M059J (cell line): ENCODE data around the gene NOS3. TPM values are rescaled to one million over a fixed set of nuclear protein-coding genes. Genes with fewer than 3 reads are reported as not detected.

ENCODE experiments used
- DNase-seq: peaks from one replicate; pipeline ENCODE4 v3.0.0-alpha.2; 2012; ENCODE audit warnings: low read depth
- total RNA-seq: library from RNA; depleted of rRNA; stranded (reverse); fragments of >200 nt; shearing (Covaris generic); gene quantifications from 2 replicates; pipeline ENCODE4 v1.2.3, GENCODE V29; 2014

Gene NOS3
- total RNA-seq, 1 experiment from 2014 or later, result not detected

DNA sequence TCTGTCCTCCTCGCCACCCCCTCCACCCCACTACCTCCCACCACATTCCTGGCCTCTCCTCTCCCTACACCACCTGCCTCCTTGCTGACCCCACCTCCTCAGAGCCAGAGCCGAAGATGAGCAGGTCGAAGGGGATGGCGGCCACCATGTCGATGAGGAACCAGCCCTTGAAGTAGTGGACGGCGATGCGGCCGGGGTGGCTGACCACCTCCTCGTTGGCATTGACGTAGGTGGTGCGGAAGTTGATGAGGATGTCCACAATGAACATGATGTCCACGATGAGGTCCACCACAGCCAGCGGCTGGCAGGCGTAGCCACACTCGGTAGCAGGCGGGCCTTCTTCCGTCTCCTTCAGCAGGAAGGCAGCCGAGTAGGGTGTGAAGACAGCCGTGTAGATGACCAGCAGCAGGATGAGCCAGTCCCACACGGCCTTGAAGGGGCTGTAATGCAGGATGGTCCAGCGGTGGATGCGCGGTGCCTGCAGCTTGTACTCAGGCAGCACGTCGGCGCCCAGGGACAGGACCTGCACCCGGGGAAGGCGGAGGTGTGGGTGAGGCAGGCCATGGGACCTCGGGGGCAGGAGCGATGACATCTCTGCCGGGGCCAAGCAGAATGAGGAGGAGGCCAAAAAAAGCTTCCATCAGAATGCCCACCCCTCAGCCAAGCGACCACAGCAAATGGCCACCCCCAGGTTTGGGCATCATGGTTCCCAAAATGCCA, 38.3 kb upstream of the NOS3 start:
- DNase-seq, result no peak

DNA sequence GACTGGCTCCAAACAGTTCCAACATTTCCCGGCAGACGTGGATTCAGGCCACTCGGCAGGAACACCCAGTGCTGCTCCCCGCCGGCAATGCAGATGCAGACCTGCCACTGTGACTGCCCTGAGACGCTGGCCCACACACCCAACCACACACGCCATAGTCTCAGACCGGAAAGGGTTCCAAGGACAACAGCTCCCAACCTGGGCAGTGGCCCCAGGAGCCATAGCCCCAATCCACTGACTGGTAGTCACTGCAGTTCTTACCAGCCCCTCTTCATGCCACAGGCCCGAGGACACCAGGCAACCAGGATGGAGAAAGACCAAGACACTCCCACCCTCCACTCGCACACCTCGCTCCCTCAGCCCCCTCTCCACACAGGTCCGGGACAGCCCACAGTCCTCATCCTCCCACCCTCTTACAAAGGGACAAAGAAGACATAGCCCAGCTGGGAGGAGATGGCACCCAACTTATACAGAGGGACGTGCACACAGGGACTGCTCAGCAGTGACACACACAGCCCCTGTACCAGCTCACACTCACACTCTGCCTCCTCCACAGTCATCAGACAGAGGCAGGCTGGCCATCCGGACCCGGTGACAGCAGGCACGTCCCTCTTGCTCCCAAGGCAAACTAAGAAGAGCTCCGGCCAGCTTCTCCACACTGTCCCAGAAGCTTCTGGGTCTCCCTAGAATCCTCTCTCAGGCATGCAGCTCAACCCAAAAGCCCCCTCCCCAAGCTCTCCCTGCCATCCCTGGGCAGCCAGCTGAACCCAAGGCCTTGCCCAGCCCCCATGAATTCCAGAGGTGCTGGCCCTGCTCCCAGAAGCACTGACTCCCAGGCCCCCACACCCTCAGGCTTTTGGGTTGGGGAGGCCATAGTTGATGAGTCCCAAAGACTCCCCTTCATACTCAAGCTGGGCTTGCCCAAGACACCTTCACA, 37.5 kb upstream of the NOS3 start:
- DNase-seq, result no peak

DNA sequence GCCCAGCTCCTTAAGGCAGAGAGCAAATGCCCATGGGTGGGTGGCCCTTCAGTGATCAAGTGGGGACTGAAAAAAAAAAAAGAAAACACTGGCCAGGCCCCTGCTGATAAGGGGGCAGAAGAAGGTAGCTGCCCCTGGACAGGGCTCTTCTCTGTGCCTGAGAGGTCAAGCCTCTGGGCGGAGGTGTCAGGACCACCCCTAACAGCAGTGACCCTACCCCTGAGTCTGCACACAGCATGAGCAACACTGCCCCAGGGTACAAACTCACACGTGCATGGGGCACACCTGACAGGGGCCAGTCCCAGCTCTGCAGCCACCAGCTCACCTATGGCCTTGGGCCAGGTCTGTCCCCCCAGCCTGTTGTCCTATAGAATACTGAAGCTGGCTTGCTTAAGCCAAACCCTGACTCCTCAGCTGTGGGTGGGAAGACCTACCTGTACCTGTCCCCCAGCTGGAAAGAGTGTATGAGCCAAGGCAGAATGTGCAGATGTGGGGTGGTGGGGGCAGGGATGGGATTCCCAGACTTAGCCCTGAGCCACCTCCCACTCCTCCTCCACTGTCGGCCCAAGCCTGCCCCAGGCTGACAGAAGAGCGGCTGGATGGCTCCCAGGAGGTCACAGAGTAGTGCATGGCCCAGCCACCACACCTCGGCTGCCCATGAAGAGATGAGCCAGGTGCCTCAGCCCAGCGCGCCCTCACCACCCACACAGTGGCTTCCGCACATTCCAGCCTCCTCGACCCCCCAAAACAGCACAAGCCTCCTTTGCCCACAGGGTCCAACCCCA, 36.4 kb upstream of the NOS3 start:
- no peak for DNase-seq

DNA sequence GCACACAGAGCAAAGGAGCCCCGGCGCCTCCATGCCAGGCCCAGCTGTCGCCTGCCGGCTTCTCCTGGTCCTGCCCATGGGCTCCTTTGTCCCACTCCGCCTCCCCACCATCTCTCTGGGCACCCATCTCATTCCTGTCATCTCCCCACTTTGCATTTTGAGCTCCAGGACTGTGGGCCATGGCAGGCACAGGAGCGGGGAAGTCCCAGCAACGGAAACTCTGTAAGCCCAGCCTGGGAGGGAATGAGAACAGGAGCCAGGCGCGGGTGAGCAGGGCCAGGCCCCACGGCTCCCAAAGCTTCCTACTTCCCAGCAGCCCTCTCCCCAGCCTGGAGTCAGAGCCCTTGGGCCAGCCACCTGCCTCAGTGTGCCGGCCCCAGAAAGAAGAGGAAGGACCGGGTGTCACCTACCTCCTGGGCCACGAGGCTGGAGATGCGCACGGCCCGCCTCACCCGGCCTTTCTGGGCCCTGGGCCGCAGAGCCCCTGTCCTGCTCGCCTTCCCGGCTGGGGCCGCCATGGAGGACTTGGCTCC, 35.8 kb upstream of the NOS3 start:
- DNase-seq, result no peak

DNA sequence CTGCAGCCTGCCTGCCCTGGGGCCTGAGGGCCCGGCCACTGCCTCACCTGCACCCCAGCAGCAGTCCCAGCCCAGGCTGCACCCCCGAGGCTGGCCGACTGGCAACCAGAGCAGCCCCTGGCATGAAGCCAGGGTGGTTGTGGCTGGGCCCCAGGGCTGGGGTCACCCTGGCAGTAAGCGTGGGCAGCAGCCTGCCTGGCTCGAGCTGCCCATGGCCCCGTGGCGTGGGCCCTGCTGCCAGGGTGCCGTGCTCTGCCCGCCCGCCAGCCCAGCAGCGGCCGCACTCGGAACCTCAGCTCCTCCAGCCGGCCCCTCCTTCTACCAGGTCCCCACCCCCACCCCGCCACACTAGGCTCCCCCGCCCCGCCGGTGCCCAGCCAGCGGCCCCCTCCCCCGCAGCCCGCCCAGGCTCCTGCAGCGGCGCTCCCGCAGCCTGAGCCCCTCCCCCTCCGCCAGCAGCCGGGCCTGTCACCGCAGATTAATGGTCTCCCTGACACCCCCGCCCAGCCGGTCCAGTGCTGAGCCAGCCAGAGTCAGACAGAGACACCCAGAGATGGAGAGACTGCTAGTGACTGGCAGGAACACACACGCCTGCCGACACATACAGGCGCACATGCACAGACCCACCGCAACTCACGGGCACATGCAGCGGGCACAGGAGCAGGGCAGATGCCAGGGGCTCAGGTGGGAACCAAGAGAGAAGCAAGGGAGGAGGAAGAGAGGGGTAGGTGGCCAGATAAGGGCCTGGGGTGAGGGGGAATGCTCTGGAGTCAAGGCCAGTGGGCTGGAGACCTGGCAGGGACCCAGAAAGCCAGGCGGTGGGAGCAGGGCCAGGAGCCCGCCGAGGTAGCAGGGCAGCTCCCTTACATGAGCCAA, 35.1 kb upstream of the NOS3 start:
- DNase-seq, result no peak

DNA sequence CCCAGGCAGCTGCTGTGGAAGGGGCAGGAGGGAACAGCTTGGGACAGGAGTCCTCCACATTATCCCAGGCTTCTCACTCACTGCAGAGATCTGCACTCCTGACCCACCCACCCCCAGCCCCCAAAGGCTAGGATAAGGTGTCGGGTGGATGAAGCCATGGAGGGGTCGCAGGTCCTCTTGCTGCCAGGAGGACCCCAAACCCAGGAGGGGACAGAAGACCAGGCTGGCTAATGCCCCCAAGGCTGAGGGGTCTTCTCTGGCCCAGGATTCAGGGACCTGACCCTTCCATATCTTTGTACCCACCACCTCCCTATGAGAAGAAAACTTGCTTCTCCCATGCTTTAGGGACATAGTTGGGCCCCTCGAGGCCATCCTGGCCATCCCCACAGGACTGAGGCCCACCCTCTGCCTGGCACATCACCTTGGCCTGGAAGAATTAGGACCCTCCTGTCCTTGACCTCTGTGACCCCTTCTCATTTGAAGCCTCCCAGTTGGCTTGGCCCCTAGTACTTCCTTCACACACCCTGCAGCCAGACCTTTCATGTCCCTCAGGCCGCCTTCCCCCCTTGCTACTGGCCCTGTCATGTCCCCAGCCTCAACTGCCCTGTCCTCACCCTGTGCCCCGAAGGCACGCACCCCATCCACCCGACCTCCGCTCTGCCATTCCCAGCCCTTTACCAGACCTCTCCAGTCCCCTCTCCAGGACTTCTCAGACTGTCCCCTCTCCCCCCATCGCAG, 34.3 kb upstream of the NOS3 start:
- DNase-seq, result no peak

DNA sequence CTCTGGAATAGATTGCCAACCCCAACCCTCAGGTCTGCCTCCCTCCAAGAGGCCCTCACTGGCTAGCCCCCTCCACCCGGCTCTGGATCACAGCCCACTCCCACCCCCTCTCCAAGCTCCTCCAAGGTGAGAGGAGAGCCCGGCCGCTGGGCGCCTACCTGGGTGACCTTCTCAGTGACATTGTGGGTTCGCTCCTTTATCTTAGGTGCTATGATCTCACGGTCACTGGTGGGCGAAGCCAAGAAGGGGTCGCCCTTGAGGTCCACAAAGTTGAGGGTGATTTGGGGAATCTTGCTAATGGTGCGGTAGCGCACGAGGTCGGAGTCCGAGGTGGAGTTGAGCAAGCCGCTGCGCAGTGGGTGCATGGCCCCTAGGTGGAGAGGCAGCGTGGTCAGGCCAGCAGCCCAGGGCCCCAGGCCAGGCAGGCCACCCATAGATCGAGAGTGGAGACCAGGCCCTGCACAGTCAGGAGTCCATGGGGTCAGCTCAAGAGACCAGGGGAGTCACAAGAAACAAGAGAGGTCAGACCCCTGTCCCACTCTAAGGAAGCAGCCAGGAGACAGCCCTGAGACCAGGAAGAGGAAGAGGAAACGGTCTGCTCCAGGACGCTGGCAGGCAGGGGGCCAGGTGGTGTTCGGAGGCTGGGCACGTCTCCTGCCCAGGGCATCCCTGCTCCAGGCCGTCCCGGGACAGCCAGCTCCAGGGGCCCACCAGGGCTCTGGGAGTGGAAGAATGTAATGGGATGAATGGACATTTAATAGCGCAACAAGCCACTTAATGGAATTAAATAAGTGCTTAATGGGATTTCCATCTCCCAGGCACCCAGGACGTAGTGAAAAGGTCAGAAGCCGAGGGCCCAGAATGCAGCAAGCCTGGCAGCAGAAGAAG, 33.4 kb upstream of the NOS3 start:
- DNase-seq, result no peak

DNA sequence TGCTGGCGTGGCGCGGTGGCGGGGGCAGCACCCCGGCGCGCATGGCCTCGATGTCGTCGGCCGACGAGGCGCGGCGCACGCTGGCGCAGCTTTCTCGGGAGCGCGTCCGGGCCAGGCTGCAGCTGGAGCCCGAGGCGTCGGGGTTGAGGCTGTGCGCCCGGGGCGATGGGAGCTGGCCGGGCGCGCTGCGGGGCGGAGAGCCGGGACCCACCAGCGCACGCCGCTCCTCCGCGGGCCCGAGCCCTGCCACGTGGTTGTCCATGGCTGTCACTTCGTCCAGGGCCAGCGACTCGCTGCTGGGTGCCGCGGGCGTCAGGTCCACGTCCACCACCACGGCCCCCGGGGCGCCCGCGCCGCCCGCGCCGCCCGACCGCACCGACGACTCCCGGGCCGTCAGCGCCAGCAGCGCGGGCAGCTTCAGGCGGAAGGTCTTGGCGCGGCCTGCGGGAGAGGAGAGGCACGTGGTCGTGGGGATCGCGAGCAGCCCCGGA, 32.7 kb upstream of the NOS3 start:
- DNase-seq, result no peak

DNA sequence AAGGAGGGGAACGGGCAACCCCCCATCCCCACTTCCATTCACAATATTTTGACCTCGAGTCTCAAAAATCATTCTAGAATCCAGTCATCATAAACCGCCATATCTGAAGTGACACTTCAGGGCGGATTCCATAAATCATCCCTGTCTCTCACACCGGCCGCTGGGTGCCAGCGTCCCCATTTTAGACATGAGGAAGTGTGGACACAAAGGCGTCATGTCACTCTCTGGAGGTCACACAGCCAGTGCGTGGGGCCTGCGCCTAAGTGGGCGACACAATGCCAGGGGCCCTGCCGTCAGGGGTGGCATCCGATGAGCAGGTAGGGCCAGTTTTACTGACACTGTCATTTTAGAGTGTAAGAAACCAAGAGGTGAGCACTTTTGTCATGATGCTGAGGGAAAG, 32.2 kb upstream of the NOS3 start:
- no peak for DNase-seq

DNA sequence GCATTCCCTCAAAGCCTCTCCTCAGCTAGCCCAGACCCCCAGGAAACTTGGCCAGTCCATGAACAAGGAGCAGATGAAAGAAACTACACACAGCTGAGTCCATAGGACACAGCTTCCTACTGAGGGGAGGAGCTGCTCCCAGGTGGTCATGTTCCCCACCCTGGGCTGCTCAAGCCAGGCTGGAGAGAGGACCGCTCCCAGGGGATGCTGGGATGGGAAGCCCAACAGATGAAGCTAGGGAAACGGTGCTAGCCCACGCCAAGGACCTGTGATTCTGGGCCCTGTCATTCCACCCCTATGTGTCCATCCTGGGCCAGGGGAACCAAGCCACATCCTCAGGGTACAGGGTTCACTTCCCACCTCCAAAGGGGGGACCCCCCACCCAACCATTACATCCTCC, 31.7 kb upstream of the NOS3 start:
- DNase-seq, result no peak

DNA sequence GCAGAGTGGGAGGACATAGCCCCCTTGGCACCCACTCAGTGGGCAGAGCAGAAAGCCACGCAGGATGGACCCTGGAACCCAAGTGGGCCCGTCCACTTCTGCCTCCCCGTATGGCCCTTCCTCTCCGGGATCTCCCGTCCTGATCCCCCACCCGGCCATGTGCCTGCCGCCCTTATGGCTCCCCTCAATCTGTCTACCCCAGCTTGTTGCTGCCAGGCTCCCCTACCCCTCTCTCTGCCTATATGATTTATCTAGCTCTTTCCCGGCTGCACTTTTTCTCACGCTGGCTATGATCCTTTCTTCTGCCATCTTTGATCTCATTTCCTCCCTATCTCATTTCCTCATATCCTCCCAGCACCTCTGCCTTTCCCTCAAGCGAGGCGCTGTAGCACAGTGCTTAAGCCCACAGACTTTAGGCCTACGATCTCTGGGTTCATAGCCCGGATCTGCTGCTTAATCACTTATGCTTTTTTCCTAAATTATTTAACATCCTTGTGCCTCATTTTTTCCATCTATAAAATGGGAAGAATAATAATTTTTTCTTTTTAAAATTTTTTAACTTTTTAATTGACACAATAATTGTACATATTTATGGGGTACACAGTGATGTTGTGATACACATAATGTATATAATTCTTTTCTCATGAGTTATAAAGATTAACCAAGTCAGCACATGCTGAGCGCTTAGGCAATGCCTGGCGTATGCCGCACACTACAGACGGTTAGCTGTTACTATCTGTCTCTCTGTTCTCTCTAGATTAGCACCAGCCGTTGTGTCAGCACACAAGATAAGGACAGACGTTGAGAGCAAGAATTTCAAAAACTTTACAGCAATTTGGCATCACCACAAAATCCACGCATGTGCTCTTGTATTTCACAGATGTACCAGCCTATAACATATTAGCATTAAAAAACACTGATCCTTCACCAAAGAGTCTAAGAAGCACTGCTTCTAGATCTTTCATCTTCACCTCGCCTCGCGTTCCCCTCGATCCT, 30.8 kb upstream of the NOS3 start:
- no peak for DNase-seq

DNA sequence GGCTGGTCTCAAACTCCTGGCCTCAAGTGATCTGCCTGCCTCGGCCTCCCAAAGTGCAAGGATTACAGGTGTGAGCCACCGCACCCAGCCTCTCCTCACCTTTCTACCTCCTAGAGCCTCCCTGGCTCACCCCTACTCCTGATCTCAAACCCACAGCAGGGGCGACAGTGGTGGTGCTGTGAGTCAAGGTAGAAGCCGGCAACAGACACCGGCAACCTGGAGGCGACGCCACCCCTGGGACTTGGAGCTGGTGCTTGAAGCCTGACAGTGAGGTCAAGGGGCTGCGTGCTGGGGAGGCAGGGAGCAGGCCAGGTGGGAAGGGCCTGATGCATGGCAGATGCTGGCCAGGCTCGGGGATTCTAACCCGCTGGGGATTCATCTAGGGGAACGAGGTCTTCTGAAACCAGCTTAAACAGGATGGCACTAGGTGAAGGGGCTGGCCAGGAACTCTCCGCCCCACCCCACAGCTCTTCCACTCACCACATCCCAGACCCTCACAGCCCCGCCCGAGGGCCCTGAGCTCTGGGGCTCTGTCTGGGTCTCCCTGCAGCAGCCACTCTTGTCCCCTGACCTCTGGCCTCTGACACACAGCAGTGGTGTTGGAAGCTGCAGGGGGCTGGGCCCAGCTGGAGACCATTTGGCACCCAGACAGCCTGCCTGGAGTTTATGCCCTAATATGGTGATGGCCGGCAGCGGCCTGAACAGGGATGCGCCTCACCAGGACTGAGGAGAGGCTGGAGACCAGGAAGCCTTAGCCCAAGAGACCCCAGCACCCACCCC, 29.1 kb upstream of the NOS3 start:
- DNase-seq, result no peak

DNA sequence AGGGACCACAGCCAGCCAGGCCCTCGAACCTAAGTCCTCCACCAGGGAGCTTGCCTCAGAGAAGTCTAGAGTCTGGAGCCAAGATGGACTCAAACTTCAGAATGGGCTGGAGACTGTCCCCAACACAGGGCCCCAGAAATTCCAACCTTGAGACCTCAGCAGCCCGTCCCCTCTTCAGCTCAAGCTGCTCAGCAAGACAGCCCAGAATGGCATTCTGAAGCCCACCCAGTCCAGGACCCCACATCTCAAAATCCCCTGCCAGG, 28.6 kb upstream of the NOS3 start:
- DNase-seq, result no peak

DNA sequence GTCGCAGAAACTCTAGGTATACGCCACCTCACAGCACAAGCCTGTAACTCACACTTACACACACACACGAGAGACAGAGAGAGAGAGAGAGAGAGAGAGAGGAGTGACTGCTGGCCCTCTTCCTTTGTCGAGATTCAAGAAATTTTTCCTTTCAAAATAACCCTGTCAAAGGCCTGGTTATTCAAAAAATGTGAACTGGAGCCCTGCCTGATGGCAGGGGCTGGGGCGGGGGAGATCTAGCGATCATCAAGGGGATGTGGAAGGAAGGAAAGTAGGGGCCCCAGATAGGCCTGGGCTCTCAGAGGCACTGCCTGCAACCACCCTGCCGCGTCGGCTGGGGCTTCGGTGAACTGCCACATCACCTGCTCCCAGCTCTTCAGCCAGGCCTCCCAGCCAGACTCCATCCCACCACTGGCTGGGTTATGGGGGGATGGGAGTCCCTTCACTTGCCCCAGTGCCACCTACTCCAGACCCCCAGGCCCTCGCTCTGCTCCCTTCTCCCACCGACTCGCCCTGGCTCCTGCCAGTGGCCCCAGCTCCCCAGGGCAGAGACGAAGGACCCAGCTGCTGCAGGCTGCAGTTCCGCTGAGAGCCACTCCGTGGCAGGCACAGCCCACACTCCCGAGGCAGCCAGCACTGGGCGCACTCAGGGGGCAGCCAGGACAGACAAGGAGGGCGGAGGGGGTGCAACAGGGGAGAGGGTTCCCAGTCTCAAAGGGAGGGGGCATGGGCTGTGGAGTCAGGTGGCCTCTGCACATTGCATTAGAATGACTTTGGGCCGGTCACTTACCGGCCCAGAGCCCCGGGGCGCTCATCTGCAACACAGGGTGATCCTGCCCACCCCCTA, 28.0 kb upstream of the NOS3 start:
- DNase-seq, result no peak

DNA sequence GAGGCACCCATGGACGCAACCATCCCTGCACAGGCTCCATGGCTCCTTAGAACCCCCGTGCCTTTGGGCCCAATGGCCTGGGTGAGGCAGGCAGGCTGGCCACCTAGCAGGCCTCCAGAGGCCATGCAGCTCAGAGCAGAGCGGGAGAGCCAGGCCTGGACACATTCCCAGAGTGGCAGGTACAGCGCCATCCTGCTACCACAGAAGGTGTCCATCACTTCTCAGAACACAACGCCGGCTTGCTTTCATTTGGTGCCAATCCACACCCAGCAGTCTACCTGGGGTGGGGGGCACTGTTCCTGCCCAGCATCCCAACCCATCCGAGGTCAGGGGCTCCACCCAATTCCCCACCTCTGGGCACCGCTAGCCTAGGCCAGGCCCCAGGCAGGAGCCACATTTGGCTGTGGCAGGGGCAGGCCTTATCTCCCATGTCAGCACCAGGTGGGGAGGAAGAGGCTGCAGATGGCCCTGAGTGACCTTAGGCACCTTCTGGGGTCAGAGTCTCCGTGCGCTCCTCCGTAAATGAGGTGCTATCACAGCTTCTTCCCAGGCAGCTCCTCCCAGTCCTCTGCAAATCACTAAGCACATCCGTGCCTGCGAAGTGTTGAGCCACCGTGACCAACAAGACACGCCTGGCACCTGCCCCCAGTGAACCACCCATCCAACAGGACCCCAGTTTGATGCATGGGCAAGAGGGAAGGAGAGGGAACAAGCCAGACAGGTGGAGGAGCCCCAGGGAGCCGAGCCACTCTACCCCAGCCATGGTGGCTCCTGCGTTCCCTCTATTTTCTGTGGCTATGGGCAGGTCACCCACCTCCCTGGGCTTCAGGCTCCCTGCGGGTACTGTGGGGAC, 26.9 kb upstream of the NOS3 start:
- DNase-seq, result no peak
